DOHH2 (cell line): ENCODE data around the gene DCLK1.

Experiments used
- CTCF ChIP-seq: fragments of 200-600 bp; sonication (generic); IDR thresholded peaks from one replicate; pipeline ENCODE4 v1.5.1; 2014; ENCODE audit warnings: antibody characterized with exemption, mild to moderate bottlenecking, low read depth, low read length; ENCODE audit not compliant: poor library complexity, severe bottlenecking
- EZH2phosphoT487 ChIP-seq: fragments of 200-600 bp; sonication (generic); IDR thresholded peaks from 2 replicates; pipeline ENCODE4 v1.6.1; 2017; ENCODE audit warnings: borderline replicate concordance, mild to moderate bottlenecking, antibody characterized with exemption, low read length, moderate library complexity, mixed read lengths

GRCh38 chr13:35964011-35964862 is 166.9 kb downstream of the DCLK1 start:
- TF ChIP-seq CTCF (no peak), EZH2phosphoT487 (no peak)
